ENCODE measurements around the gene PEX11A.

Gene PEX11A

GRCh38 chr15:89654847-89655805, 35.4 kb downstream of the PEX11A start, which contains the start of gene KIF7:
Gene KIF7 (minus strand): TSS chr15:89655467. CDS start chr15:89652930, 2,537 bp downstream.
- DNase-seq (ENCODE audit: low read depth, low spot score) = peak; percentile 63

GRCh38 chr15:89654301-89654761, 36.2 kb downstream of the PEX11A start:
- DNase-seq (ENCODE audit: low read depth, low spot score) = no peak

GRCh38 chr15:89653578-89653977, 37.0 kb downstream of the PEX11A start:
- DNase-seq (ENCODE audit: low read depth, low spot score) = no peak

- no peak for DNase-seq (ENCODE audit: low read depth, low spot score)
These were observed 37.9 kb downstream of the PEX11A start for GRCh38 chr15:89652666-89653065.

- no peak for DNase-seq (ENCODE audit: low read depth, low spot score)
These were observed 38.4 kb downstream of the PEX11A start for GRCh38 chr15:89652131-89652530.

GRCh38 chr15:89649716-89650115, 40.8 kb downstream of the PEX11A start:
- DNase-seq (ENCODE audit: low read depth, low spot score) = no peak

GRCh38 chr15:89649013-89649625, 41.4 kb downstream of the PEX11A start:
- no peak for DNase-seq (ENCODE audit: low read depth, low spot score)

- peak; percentile 35 for DNase-seq (ENCODE audit: low read depth, low spot score)
These were observed 42.2 kb downstream of the PEX11A start for GRCh38 chr15:89648106-89649012.

- peak; percentile 88 for DNase-seq (ENCODE audit: low read depth, low spot score)
These were observed 43.2 kb downstream of the PEX11A start for GRCh38 chr15:89647191-89647851.

GRCh38 chr15:89646416-89647141, 44.0 kb downstream of the PEX11A start:
- DNase-seq (ENCODE audit: low read depth, low spot score) = no peak

- DNase-seq (ENCODE audit: low read depth, low spot score) = no peak
These were observed 44.9 kb downstream of the PEX11A start for GRCh38 chr15:89645680-89646079.

- DNase-seq (ENCODE audit: low read depth, low spot score) = no peak
These were observed 48.4 kb downstream of the PEX11A start for GRCh38 chr15:89642106-89642505.

- no peak for DNase-seq (ENCODE audit: low read depth, low spot score)
These were observed 49.5 kb downstream of the PEX11A start for GRCh38 chr15:89641053-89641452.

- DNase-seq (ENCODE audit: low read depth, low spot score) = no peak
These were observed 50.3 kb downstream of the PEX11A start for GRCh38 chr15:89640245-89640644.

GRCh38 chr15:89633585-89633984, 57.0 kb downstream of the PEX11A start:
- DNase-seq (ENCODE audit: low read depth, low spot score) = no peak

- DNase-seq (ENCODE audit: low read depth, low spot score) = no peak
These were observed 57.8 kb downstream of the PEX11A start for GRCh38 chr15:89632563-89633430.

GRCh38 chr15:89631902-89632264, 58.7 kb downstream of the PEX11A start:
- no peak for DNase-seq (ENCODE audit: low read depth, low spot score)

Data from ELF-1 (cell line).